ENCODE data around the gene TPSG1.
"Not testable (repeated sequence)": the region's sequence is repeated elsewhere in the genome, so short reads cannot be mapped to it uniquely, and the experiment has no call there.

Gene TPSG1

DNA sequence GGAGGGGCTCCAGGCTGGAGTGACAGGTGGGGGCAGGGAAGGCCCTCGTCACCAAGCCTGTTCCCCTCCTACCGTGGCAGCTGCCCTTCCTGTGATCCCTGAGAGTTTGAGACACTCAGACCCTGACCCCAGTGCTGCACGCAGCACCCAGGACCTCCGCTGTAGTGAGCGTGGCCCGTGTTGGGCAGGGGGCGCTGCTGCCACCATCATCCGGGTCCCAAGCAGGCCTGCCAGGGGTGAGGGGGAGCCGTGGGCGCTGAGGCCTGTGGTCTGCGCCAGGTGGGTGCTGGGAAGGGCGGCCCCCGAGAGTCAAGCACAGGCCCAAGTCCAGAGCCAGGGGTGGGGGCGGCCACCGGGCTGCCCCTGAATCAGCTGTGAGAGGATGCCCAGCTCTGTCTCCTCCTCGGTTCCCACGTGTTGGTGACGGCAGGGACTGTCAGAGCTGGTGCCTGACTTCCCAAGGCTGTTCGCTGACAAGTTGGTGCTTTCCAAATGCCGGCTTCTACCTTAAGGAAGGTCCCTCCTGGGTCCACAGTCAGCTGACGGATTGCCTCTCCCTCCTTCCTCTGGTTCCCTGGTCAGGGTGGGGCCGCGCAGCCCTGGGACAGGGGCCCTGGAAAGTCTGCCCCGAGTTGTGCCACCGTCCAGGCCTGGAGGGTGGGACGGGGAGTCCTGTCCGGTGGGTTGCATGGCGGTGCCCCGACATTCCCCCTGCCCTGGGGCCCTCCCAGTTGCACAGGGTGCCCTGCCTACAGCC lies 31.1 kb downstream of the TPSG1 start:
- Histone ChIP-seq H3K27me3 (ENCODE audit: insufficient read depth, poor library complexity, severe bottlenecking) (no peaks in the 10 kb centered on the region), H3K27ac (replicated peaks) (no peak overlapping the region), H3K4me3 (replicated peaks; ENCODE audit: insufficient read depth, low read length) (no peak overlapping the region)
- TF ChIP-seq GABPA (IDR thresholded peaks at IDR 0.05; ENCODE audit: low read depth) (no peak), SPI1 (IDR thresholded peaks at IDR 0.05; ENCODE audit: borderline replicate concordance, low read depth) (no peak), POLR2AphosphoS5 (IDR thresholded peaks at IDR 0.05; ENCODE audit: low read depth) (no peak), REST (IDR thresholded peaks at IDR 0.05; ENCODE audit: insufficient replicate concordance, low read depth) (no peak)
- TF ChIP-seq, protein P1, sequence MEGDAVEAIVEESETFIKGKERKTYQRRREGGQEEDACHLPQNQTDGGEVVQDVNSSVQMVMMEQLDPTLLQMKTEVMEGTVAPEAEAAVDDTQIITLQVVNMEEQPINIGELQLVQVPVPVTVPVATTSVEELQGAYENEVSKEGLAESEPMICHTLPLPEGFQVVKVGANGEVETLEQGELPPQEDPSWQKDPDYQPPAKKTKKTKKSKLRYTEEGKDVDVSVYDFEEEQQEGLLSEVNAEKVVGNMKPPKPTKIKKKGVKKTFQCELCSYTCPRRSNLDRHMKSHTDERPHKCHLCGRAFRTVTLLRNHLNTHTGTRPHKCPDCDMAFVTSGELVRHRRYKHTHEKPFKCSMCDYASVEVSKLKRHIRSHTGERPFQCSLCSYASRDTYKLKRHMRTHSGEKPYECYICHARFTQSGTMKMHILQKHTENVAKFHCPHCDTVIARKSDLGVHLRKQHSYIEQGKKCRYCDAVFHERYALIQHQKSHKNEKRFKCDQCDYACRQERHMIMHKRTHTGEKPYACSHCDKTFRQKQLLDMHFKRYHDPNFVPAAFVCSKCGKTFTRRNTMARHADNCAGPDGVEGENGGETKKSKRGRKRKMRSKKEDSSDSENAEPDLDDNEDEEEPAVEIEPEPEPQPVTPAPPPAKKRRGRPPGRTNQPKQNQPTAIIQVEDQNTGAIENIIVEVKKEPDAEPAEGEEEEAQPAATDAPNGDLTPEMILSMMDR (IDR thresholded peaks at IDR 0.05; ENCODE audit: insufficient read depth, low read length) = no peak
- no peak for DNase-seq (ENCODE audit: low read depth in 1 of 2, low spot score in 1 of 2)

GRCh38 chr16:1193143-1193824 lies 31.8 kb downstream of the TPSG1 start:
- TF ChIP-seq, protein P1 (IDR thresholded peaks at IDR 0.05; ENCODE audit: insufficient read depth, low read length) = no peak
- TF ChIP-seq GABPA (IDR thresholded peaks at IDR 0.05; ENCODE audit: low read depth) (no peak), POLR2AphosphoS5 (IDR thresholded peaks at IDR 0.05; ENCODE audit: low read depth) (no peak), REST (IDR thresholded peaks at IDR 0.05; ENCODE audit: insufficient replicate concordance, low read depth) (no peak), SPI1 (IDR thresholded peaks at IDR 0.05; ENCODE audit: borderline replicate concordance, low read depth) (no peak)
- no peak for DNase-seq (ENCODE audit: low read depth in 1 of 2, low spot score in 1 of 2)
- Histone ChIP-seq H3K27ac (replicated peaks) (no peak overlapping the region), H3K4me3 (replicated peaks; ENCODE audit: insufficient read depth, low read length) (no peak overlapping the region), H3K27me3 (ENCODE audit: insufficient read depth, poor library complexity, severe bottlenecking) (no peaks in the 10 kb centered on the region)

- H3K27me3 ChIP-seq (ENCODE audit: insufficient read depth, poor library complexity, severe bottlenecking) = no peaks in the 10 kb centered on the region
- TF ChIP-seq GABPA (IDR thresholded peaks at IDR 0.05; ENCODE audit: low read depth) (no peak), REST (IDR thresholded peaks at IDR 0.05; ENCODE audit: insufficient replicate concordance, low read depth) (no peak), SPI1 (IDR thresholded peaks at IDR 0.05; ENCODE audit: borderline replicate concordance, low read depth) (no peak), POLR2AphosphoS5 (IDR thresholded peaks at IDR 0.05; ENCODE audit: low read depth) (no peak)
- TF ChIP-seq, protein P1 (IDR thresholded peaks at IDR 0.05; ENCODE audit: insufficient read depth, low read length) = no peak
- no peak overlapping the region for H3K4me3 ChIP-seq (replicated peaks; ENCODE audit: insufficient read depth, low read length)
- no peak overlapping the region for H3K27ac ChIP-seq (replicated peaks)
- DNase-seq (ENCODE audit: low read depth in 1 of 2, low spot score in 1 of 2) = no peak
Measured at GRCh38 chr16:1192384-1193073, 32.5 kb downstream of the TPSG1 start.

DNA sequence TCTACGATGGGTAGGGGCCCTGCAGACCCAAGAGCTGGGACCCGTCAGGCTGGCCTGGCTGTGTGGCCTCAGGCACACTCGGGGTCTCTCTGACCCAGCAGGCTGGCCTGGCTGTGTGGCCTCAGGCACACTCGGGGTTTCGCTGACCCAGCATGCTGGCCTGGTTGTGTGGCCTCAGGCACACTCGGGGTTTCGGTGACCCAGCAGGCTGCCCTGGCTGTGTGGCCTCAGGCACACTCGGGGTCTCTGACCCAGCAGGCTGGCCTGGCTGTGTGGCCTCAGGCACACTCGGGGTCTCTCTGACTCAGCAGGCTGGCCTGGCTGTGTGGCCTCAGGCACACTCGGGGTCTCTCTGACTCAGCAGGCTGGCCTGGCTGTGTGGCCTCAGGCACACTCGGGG lies 34.3 kb downstream of the TPSG1 start:
- not testable (repeated sequence) for H3K27ac ChIP-seq (replicated peaks); DNase-seq (ENCODE audit: low read depth in 1 of 2, low spot score in 1 of 2); H3K4me3 ChIP-seq (replicated peaks; ENCODE audit: insufficient read depth, low read length); H3K27me3 ChIP-seq (ENCODE audit: insufficient read depth, poor library complexity, severe bottlenecking)

All from HL-60 (cell line).